ENCODE results near the gene KDM6B.

Gene KDM6B

GRCh38 chr17:7831233-7831632 lies 2.8 kb upstream of the KDM6B start:
- DNase-seq (ENCODE audit: low spot score in 2 of 2): no peak
- in situ Hi-C loops (cut with MboI; ENCODE audit: low sequenced_read_pairs): no loop called here
- Histone ChIP-seq H3K4me1 (peaks cover 15% of the 10 kb centered on the region), H3K9me3 (no peaks in the 10 kb centered on the region), H3K36me3 (replicated peaks) (no peaks in the 10 kb centered on the region), H3K4me3 (no peak overlapping the region), H3K27me3 (ENCODE audit: low read depth) (no peaks in the 10 kb centered on the region)

GRCh38 chr17:7832431-7832830 lies 1.6 kb upstream of the KDM6B start:
- H3K4me1 ChIP-seq: peaks cover 10% of the 10 kb centered on the region
- in situ Hi-C loops (cut with MboI; ENCODE audit: low sequenced_read_pairs): no loop called here
- H3K4me3 ChIP-seq: no peak overlapping the region
- no peaks in the 10 kb centered on the region for H3K36me3 ChIP-seq (replicated peaks)
- no peaks in the 10 kb centered on the region for H3K9me3 ChIP-seq
- DNase-seq (ENCODE audit: low spot score in 2 of 2): no peak
- no peaks in the 10 kb centered on the region for H3K27me3 ChIP-seq (ENCODE audit: low read depth)

- Histone ChIP-seq H3K4me3 (peak overlapping the region; percentile 55), H3K4me1 (peaks cover 14% of the 10 kb centered on the region), H3K27me3 (ENCODE audit: low read depth) (no peaks in the 10 kb centered on the region), H3K36me3 (replicated peaks) (no peaks in the 10 kb centered on the region), H3K9me3 (no peaks in the 10 kb centered on the region)
- DNase-seq (ENCODE audit: low spot score in 2 of 2): no peak
- in situ Hi-C loops (cut with MboI; ENCODE audit: low sequenced_read_pairs): no loop called here
These were observed 814 bp upstream of the KDM6B start for GRCh38 chr17:7833011-7833794.

- no peaks in the 10 kb centered on the region for H3K27me3 ChIP-seq (ENCODE audit: low read depth)
- peak overlapping the region; percentile 55 for H3K4me3 ChIP-seq
- H3K36me3 ChIP-seq (replicated peaks): no peaks in the 10 kb centered on the region
- H3K4me1 ChIP-seq: peaks cover 23% of the 10 kb centered on the region
- H3K9me3 ChIP-seq: no peaks in the 10 kb centered on the region
- DNase-seq (ENCODE audit: low spot score in 2 of 2): no peak
- in situ Hi-C loops (cut with MboI; ENCODE audit: low sequenced_read_pairs): no loop called here
These were observed 532 bp downstream of the KDM6B start for GRCh38 chr17:7834542-7834956.

GRCh38 chr17:7834957-7835813 lies 1.2 kb downstream of the KDM6B start:
- no peaks in the 10 kb centered on the region for H3K27me3 ChIP-seq (ENCODE audit: low read depth)
- DNase-seq (ENCODE audit: low spot score in 2 of 2): peak; percentile 96 to 99
- H3K4me3 ChIP-seq: peak overlapping the region; percentile 55
- peaks cover 28% of the 10 kb centered on the region for H3K4me1 ChIP-seq
- in situ Hi-C loops (cut with MboI; ENCODE audit: low sequenced_read_pairs): no loop called here
- H3K9me3 ChIP-seq: no peaks in the 10 kb centered on the region
- no peaks in the 10 kb centered on the region for H3K36me3 ChIP-seq (replicated peaks)

GRCh38 chr17:7835814-7836595 lies 2.0 kb downstream of the KDM6B start:
- Histone ChIP-seq H3K27me3 (ENCODE audit: low read depth) (no peaks in the 10 kb centered on the region), H3K36me3 (replicated peaks) (0 out of 2 replicates have a peak, but pooled peaks cover 4% of the 10 kb centered on the region), H3K4me1 (peaks cover 36% of the 10 kb centered on the region), H3K4me3 (peak overlapping the region; percentile 55), H3K9me3 (no peaks in the 10 kb centered on the region)
- DNase-seq (ENCODE audit: low spot score in 2 of 2): peak; percentile 46 to 81
- in situ Hi-C loops (cut with MboI; ENCODE audit: low sequenced_read_pairs): no loop called here

GRCh38 chr17:7836596-7837407 lies 2.8 kb downstream of the KDM6B start:
- DNase-seq (ENCODE audit: low spot score in 2 of 2): peak; percentile 98 to 99
- Histone ChIP-seq H3K36me3 (replicated peaks) (0 out of 2 replicates have a peak, but pooled peaks cover 5% of the 10 kb centered on the region), H3K9me3 (no peaks in the 10 kb centered on the region), H3K27me3 (ENCODE audit: low read depth) (no peaks in the 10 kb centered on the region), H3K4me3 (peak overlapping the region; percentile 55), H3K4me1 (peaks cover 40% of the 10 kb centered on the region)
- in situ Hi-C loops (cut with MboI; ENCODE audit: low sequenced_read_pairs): no loop called here

GRCh38 chr17:7837408-7838088 lies 3.5 kb downstream of the KDM6B start:
- in situ Hi-C loops (cut with MboI; ENCODE audit: low sequenced_read_pairs): no loop called here
- peak in 1 of 2 experiments; percentile 30 for DNase-seq (ENCODE audit: low spot score in 2 of 2)
- Histone ChIP-seq H3K36me3 (replicated peaks) (0 out of 2 replicates have a peak, but pooled peaks cover 5% of the 10 kb centered on the region), H3K4me3 (peak overlapping the region; percentile 55), H3K4me1 (peaks cover 40% of the 10 kb centered on the region), H3K9me3 (no peaks in the 10 kb centered on the region), H3K27me3 (ENCODE audit: low read depth) (no peaks in the 10 kb centered on the region)

GRCh38 chr17:7838090-7839075 lies 4.4 kb downstream of the KDM6B start:
- DNase-seq (ENCODE audit: low spot score in 2 of 2): peak; percentile 75 to 82
- H3K36me3 ChIP-seq (replicated peaks): 0 out of 2 replicates have a peak, but pooled peaks cover 5% of the 10 kb centered on the region
- peak overlapping the region; percentile 55 for H3K4me3 ChIP-seq
- in situ Hi-C loops (cut with MboI; ENCODE audit: low sequenced_read_pairs): no loop called here
- no peaks in the 10 kb centered on the region for H3K9me3 ChIP-seq
- peaks cover 39% of the 10 kb centered on the region for H3K4me1 ChIP-seq
- H3K27me3 ChIP-seq (ENCODE audit: low read depth): no peaks in the 10 kb centered on the region

GRCh38 chr17:7839190-7839875 lies 5.3 kb downstream of the KDM6B start:
- no peak for DNase-seq (ENCODE audit: low spot score in 2 of 2)
- in situ Hi-C loops (cut with MboI; ENCODE audit: low sequenced_read_pairs): no loop called here
- 0 out of 2 replicates have a peak, but pooled peaks cover 5% of the 10 kb centered on the region for H3K36me3 ChIP-seq (replicated peaks)
- no peaks in the 10 kb centered on the region for H3K27me3 ChIP-seq (ENCODE audit: low read depth)
- no peaks in the 10 kb centered on the region for H3K9me3 ChIP-seq
- H3K4me1 ChIP-seq: peaks cover 36% of the 10 kb centered on the region
- no peak overlapping the region for H3K4me3 ChIP-seq

- no peaks in the 10 kb centered on the region for H3K27me3 ChIP-seq (ENCODE audit: low read depth)
- H3K36me3 ChIP-seq (replicated peaks): 0 out of 2 replicates have a peak, but pooled peaks cover 5% of the 10 kb centered on the region
- peak in 1 of 2 experiments; percentile 28 for DNase-seq (ENCODE audit: low spot score in 2 of 2)
- H3K4me1 ChIP-seq: peaks cover 36% of the 10 kb centered on the region
- in situ Hi-C loops (cut with MboI; ENCODE audit: low sequenced_read_pairs): no loop called here
- no peaks in the 10 kb centered on the region for H3K9me3 ChIP-seq
- no peak overlapping the region for H3K4me3 ChIP-seq
These were observed 5.9 kb downstream of the KDM6B start for GRCh38 chr17:7839876-7840261.
